Measurements from ENCODE around the gene PLXDC2.

The PLXDC2 gene

GRCh38 chr10:20128811-20129210 is 312.6 kb downstream of the PLXDC2 start:
- DNase-seq = no peak
- TF ChIP-seq POLR2A (IDR thresholded peaks at IDR 0.05; ENCODE audit: low read length) = no peak
- no peak for TF ChIP-seq GATA1 (IDR thresholded peaks at IDR 0.05; ENCODE audit: low read depth, low read length)

- no peak for TF ChIP-seq POLR2A (IDR thresholded peaks at IDR 0.05; ENCODE audit: low read length)
- no peak for DNase-seq
These were observed 316.6 kb downstream of the PLXDC2 start for GRCh38 chr10:20132816-20133215.

GRCh38 chr10:20133669-20134189 is 317.5 kb downstream of the PLXDC2 start:
- TF ChIP-seq POLR2A (IDR thresholded peaks at IDR 0.05; ENCODE audit: low read length) = no peak
- no peak for TF ChIP-seq GATA1 (IDR thresholded peaks at IDR 0.05; ENCODE audit: low read depth, low read length)
- DNase-seq = no peak

GRCh38 chr10:20142311-20142710 is 326.1 kb downstream of the PLXDC2 start:
- no peak for DNase-seq

GRCh38 chr10:20144268-20144667 is 328.0 kb downstream of the PLXDC2 start:
- TF ChIP-seq GATA1 (IDR thresholded peaks at IDR 0.05; ENCODE audit: low read depth, low read length) (no peak), POLR2A (IDR thresholded peaks at IDR 0.05; ENCODE audit: low read length) (no peak)

More at GRCh38 chr10:20142311-20142710, 326.1 kb downstream of the PLXDC2 start:
- no peak for TF ChIP-seq GATA1 (IDR thresholded peaks at IDR 0.05; ENCODE audit: low read depth, low read length)
- no peak for TF ChIP-seq POLR2A (IDR thresholded peaks at IDR 0.05; ENCODE audit: low read length)

GRCh38 chr10:20146004-20146403 is 329.8 kb downstream of the PLXDC2 start:
- no peak for TF ChIP-seq POLR2A (IDR thresholded peaks at IDR 0.05; ENCODE audit: low read length)
- no peak for TF ChIP-seq GATA1 (IDR thresholded peaks at IDR 0.05; ENCODE audit: low read depth, low read length)
- no peak for DNase-seq

More at GRCh38 chr10:20144268-20144667, 328.0 kb downstream of the PLXDC2 start:
- DNase-seq = no peak

GRCh38 chr10:20147684-20148083 is 331.5 kb downstream of the PLXDC2 start:
- DNase-seq = no peak
- TF ChIP-seq POLR2A (IDR thresholded peaks at IDR 0.05; ENCODE audit: low read length) (no peak), GATA1 (IDR thresholded peaks at IDR 0.05; ENCODE audit: low read depth, low read length) (no peak)

GRCh38 chr10:20156511-20156910 is 340.3 kb downstream of the PLXDC2 start:
- TF ChIP-seq POLR2A (IDR thresholded peaks at IDR 0.05; ENCODE audit: low read length) = no peak
- no peak for TF ChIP-seq GATA1 (IDR thresholded peaks at IDR 0.05; ENCODE audit: low read depth, low read length)
- no peak for DNase-seq

GRCh38 chr10:20157314-20157713 is 341.1 kb downstream of the PLXDC2 start:
- TF ChIP-seq POLR2A (IDR thresholded peaks at IDR 0.05; ENCODE audit: low read length) (no peak), GATA1 (IDR thresholded peaks at IDR 0.05; ENCODE audit: low read depth, low read length) (no peak)
- DNase-seq = no peak

GRCh38 chr10:20158086-20158485 is 341.9 kb downstream of the PLXDC2 start:
- no peak for DNase-seq
- TF ChIP-seq GATA1 (IDR thresholded peaks at IDR 0.05; ENCODE audit: low read depth, low read length) = no peak
- no peak for TF ChIP-seq POLR2A (IDR thresholded peaks at IDR 0.05; ENCODE audit: low read length)

- DNase-seq = no peak
- TF ChIP-seq POLR2A (IDR thresholded peaks at IDR 0.05; ENCODE audit: low read length) = no peak
- TF ChIP-seq GATA1 (IDR thresholded peaks at IDR 0.05; ENCODE audit: low read depth, low read length) = no peak
These were observed 345.9 kb downstream of the PLXDC2 start for GRCh38 chr10:20162123-20162522.

- no peak for TF ChIP-seq GATA1 (IDR thresholded peaks at IDR 0.05; ENCODE audit: low read depth, low read length)
- no peak for TF ChIP-seq POLR2A (IDR thresholded peaks at IDR 0.05; ENCODE audit: low read length)
- no peak for DNase-seq
These were observed 350.0 kb downstream of the PLXDC2 start for GRCh38 chr10:20166096-20166675.

GRCh38 chr10:20170661-20171060 is 354.4 kb downstream of the PLXDC2 start:
- no peak for DNase-seq
- TF ChIP-seq POLR2A (IDR thresholded peaks at IDR 0.05; ENCODE audit: low read length) (no peak), GATA1 (IDR thresholded peaks at IDR 0.05; ENCODE audit: low read depth, low read length) (no peak)

- TF ChIP-seq GATA1 (IDR thresholded peaks at IDR 0.05; ENCODE audit: low read depth, low read length) = no peak
- TF ChIP-seq POLR2A (IDR thresholded peaks at IDR 0.05; ENCODE audit: low read length) = no peak
- DNase-seq = no peak
These were observed 356.8 kb downstream of the PLXDC2 start for GRCh38 chr10:20173046-20173445.

GRCh38 chr10:20175719-20176118 is 359.5 kb downstream of the PLXDC2 start:
- TF ChIP-seq GATA1 (IDR thresholded peaks at IDR 0.05; ENCODE audit: low read depth, low read length) (no peak), POLR2A (IDR thresholded peaks at IDR 0.05; ENCODE audit: low read length) (no peak)
- no peak for DNase-seq

All from erythroblast (primary cell).